ENCODE measurements around the gene SCN4B. TPM values are rescaled to one million over a fixed set of nuclear protein-coding genes. Genes with fewer than 3 reads are reported as not detected.

The SCN4B gene
- total and polyA plus RNA-seq, 2 donors (not counting 1 experiment from before 2014, with no cell fraction given) = 1.5 to 10.4 TPM

- TF ChIP-seq, protein P1, sequence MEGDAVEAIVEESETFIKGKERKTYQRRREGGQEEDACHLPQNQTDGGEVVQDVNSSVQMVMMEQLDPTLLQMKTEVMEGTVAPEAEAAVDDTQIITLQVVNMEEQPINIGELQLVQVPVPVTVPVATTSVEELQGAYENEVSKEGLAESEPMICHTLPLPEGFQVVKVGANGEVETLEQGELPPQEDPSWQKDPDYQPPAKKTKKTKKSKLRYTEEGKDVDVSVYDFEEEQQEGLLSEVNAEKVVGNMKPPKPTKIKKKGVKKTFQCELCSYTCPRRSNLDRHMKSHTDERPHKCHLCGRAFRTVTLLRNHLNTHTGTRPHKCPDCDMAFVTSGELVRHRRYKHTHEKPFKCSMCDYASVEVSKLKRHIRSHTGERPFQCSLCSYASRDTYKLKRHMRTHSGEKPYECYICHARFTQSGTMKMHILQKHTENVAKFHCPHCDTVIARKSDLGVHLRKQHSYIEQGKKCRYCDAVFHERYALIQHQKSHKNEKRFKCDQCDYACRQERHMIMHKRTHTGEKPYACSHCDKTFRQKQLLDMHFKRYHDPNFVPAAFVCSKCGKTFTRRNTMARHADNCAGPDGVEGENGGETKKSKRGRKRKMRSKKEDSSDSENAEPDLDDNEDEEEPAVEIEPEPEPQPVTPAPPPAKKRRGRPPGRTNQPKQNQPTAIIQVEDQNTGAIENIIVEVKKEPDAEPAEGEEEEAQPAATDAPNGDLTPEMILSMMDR (conservative IDR thresholded peaks at IDR 0.05 in 1 of 2, IDR thresholded peaks at IDR 0.05 in 1 of 2; ENCODE audit: low read depth in 1 of 2, low read length in 2 of 2) = no peak
- TF ChIP-seq EZH2 (IDR thresholded peaks at IDR 0.05; ENCODE audit: low read length, missing control alignments) = no peak
- H3K27ac ChIP-seq (ENCODE audit: insufficient read depth, low read length) = no peak overlapping the region
- H2AFZ ChIP-seq (ENCODE audit: low read length) = no peak overlapping the region
- H3K36me3 ChIP-seq (ENCODE audit: control insufficient read depth, insufficient read depth, low read length) = no peaks in the 10 kb centered on the region
- peaks cover 6% of the 10 kb centered on the region for H3K27me3 ChIP-seq (ENCODE audit: control insufficient read depth, insufficient read depth, low read length)
- H3K79me2 ChIP-seq (ENCODE audit: control insufficient read depth, insufficient read depth, low read length) = no peaks in the 10 kb centered on the region
- no peak overlapping the region for H3K9ac ChIP-seq (ENCODE audit: insufficient read depth, low read length)
- no peaks in the 10 kb centered on the region for H3K4me1 ChIP-seq (ENCODE audit: control insufficient read depth, extremely low read depth, insufficient read depth, low read length)
- no peaks in the 10 kb centered on the region for H4K20me1 ChIP-seq (ENCODE audit: control insufficient read depth, extremely low read depth, insufficient read depth, low read length)
- H3K4me3 ChIP-seq (replicated peaks in 1 of 4; ENCODE audit: control extremely low read depth in 1 of 4, insufficient read depth in 1 of 4, low read depth in 3 of 4, low read length in 4 of 4) = no peak overlapping the region
- H3K4me2 ChIP-seq (ENCODE audit: extremely low read depth, insufficient read depth, low read length) = no peak overlapping the region
- DNase-seq (ENCODE audit: low read depth in 2 of 2) = no peak
- no peaks in the 10 kb centered on the region for H3K9me3 ChIP-seq (ENCODE audit: control insufficient read depth, insufficient read depth, low read depth, low read length)
Observed at GRCh38 chr11:118164885-118165284, 12.3 kb upstream of the SCN4B start.

DNA sequence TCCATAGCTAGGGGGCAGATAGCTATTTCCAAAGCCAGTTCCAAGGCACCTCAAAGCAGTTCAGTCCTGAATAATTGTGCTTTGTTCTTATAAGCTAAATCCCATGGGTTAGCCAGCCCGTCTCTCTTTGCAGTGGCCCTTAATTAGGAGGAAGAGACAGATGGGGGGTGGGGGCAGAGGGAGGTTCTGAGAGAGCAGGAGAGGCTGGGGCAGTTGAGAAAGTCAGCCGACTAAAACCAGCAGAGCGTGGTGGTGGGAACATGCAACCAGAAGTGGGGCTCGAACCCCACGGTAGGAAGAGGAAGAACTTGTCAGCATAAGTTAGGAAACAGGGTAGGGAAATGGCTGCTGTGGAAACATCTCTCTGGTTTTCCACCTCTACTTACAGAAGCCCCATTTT lies 10.9 kb upstream of the SCN4B start:
- H3K4me3 ChIP-seq (replicated peaks in 1 of 4; ENCODE audit: control extremely low read depth in 1 of 4, insufficient read depth in 1 of 4, low read depth in 3 of 4, low read length in 4 of 4) = no peak overlapping the region
- DNase-seq (ENCODE audit: low read depth in 2 of 2) = no peak
- no peaks in the 10 kb centered on the region for H4K20me1 ChIP-seq (ENCODE audit: control insufficient read depth, extremely low read depth, insufficient read depth, low read length)
- no peaks in the 10 kb centered on the region for H3K9me3 ChIP-seq (ENCODE audit: control insufficient read depth, insufficient read depth, low read depth, low read length)
- H3K79me2 ChIP-seq (ENCODE audit: control insufficient read depth, insufficient read depth, low read length) = no peaks in the 10 kb centered on the region
- H3K36me3 ChIP-seq (ENCODE audit: control insufficient read depth, insufficient read depth, low read length) = no peaks in the 10 kb centered on the region
- no peak overlapping the region for H3K9ac ChIP-seq (ENCODE audit: insufficient read depth, low read length)
- H3K27ac ChIP-seq (ENCODE audit: insufficient read depth, low read length) = no peak overlapping the region
- TF ChIP-seq, protein P1 (conservative IDR thresholded peaks at IDR 0.05 in 1 of 2, IDR thresholded peaks at IDR 0.05 in 1 of 2; ENCODE audit: low read depth in 1 of 2, low read length in 2 of 2) = no peak
- no peak for TF ChIP-seq EZH2 (IDR thresholded peaks at IDR 0.05; ENCODE audit: low read length, missing control alignments)
- H3K27me3 ChIP-seq (ENCODE audit: control insufficient read depth, insufficient read depth, low read length) = peaks cover 6% of the 10 kb centered on the region
- H3K4me1 ChIP-seq (ENCODE audit: control insufficient read depth, extremely low read depth, insufficient read depth, low read length) = no peaks in the 10 kb centered on the region
- no peak overlapping the region for H2AFZ ChIP-seq (ENCODE audit: low read length)
- no peak overlapping the region for H3K4me2 ChIP-seq (ENCODE audit: extremely low read depth, insufficient read depth, low read length)

GRCh38 chr11:118162846-118163245 lies 10.2 kb upstream of the SCN4B start:
- Histone ChIP-seq H3K4me2 (ENCODE audit: extremely low read depth, insufficient read depth, low read length) (no peak overlapping the region), H3K4me1 (ENCODE audit: control insufficient read depth, extremely low read depth, insufficient read depth, low read length) (no peaks in the 10 kb centered on the region), H3K79me2 (ENCODE audit: control insufficient read depth, insufficient read depth, low read length) (no peaks in the 10 kb centered on the region), H3K9me3 (ENCODE audit: control insufficient read depth, insufficient read depth, low read depth, low read length) (no peaks in the 10 kb centered on the region), H3K9ac (ENCODE audit: insufficient read depth, low read length) (no peak overlapping the region), H3K4me3 (replicated peaks in 1 of 4; ENCODE audit: control extremely low read depth in 1 of 4, insufficient read depth in 1 of 4, low read depth in 3 of 4, low read length in 4 of 4) (no peak overlapping the region), H3K27ac (ENCODE audit: insufficient read depth, low read length) (no peak overlapping the region), H4K20me1 (ENCODE audit: control insufficient read depth, extremely low read depth, insufficient read depth, low read length) (no peaks in the 10 kb centered on the region), H2AFZ (ENCODE audit: low read length) (no peak overlapping the region), H3K36me3 (ENCODE audit: control insufficient read depth, insufficient read depth, low read length) (no peaks in the 10 kb centered on the region), H3K27me3 (ENCODE audit: control insufficient read depth, insufficient read depth, low read length) (peaks cover 11% of the 10 kb centered on the region)
- no peak for DNase-seq (ENCODE audit: low read depth in 2 of 2)
- TF ChIP-seq, protein P1 (conservative IDR thresholded peaks at IDR 0.05 in 1 of 2, IDR thresholded peaks at IDR 0.05 in 1 of 2; ENCODE audit: low read depth in 1 of 2, low read length in 2 of 2) = no peak
- TF ChIP-seq EZH2 (IDR thresholded peaks at IDR 0.05; ENCODE audit: low read length, missing control alignments) = no peak

All from fibroblast of lung (primary cell).